NCI-H1048 (cell line): Measurements from ENCODE around the gene MUC20.
"Not testable (repeated sequence)": the region's sequence is repeated elsewhere in the genome, so short reads cannot be mapped to it uniquely, and the experiment has no call there.

ENCODE experiments used
- DNase-seq: peaks from one replicate; lab custom pipeline; 2025; lab: John Stamatoyannopoulos, UW

The MUC20 gene

GRCh38 chr3:195720831-195721506, at the start of gene MUC20:
Gene MUC20 (plus strand): TSS chr3:195720978. CDS start chr3:195721008, 30 bp downstream.
- DNase-seq = not testable (repeated sequence)

- not testable (repeated sequence) for DNase-seq
These were observed 49.5 kb upstream of the MUC20 start for GRCh38 chr3:195671283-195671682.

GRCh38 chr3:195673711-195674110, 47.1 kb upstream of the MUC20 start:
- DNase-seq = not testable (repeated sequence)

- DNase-seq = not testable (repeated sequence)
These were observed 42.3 kb upstream of the MUC20 start for GRCh38 chr3:195678391-195679015.

- DNase-seq = not testable (repeated sequence)
These were observed 40.1 kb upstream of the MUC20 start for GRCh38 chr3:195680690-195681089.

- DNase-seq = not testable (repeated sequence)
These were observed 39.2 kb upstream of the MUC20 start for GRCh38 chr3:195681458-195682103.

- not testable (repeated sequence) for DNase-seq
These were observed 38.6 kb upstream of the MUC20 start for GRCh38 chr3:195682104-195682742.

GRCh38 chr3:195683722-195684526, 36.9 kb upstream of the MUC20 start:
- not testable (repeated sequence) for DNase-seq

- not testable (repeated sequence) for DNase-seq
These were observed 36.1 kb upstream of the MUC20 start for GRCh38 chr3:195684527-195685257.

- DNase-seq = not testable (repeated sequence)
These were observed 34.1 kb upstream of the MUC20 start for GRCh38 chr3:195686537-195687208.

GRCh38 chr3:195687209-195687760, 33.5 kb upstream of the MUC20 start:
- DNase-seq = not testable (repeated sequence)

- not testable (repeated sequence) for DNase-seq
These were observed 32.2 kb upstream of the MUC20 start for GRCh38 chr3:195688471-195689183.

- DNase-seq = not testable (repeated sequence)
These were observed 31.4 kb upstream of the MUC20 start for GRCh38 chr3:195689184-195690070.

GRCh38 chr3:195690951-195691350, 29.8 kb upstream of the MUC20 start:
- no peak for DNase-seq

GRCh38 chr3:195691596-195692353, 29.0 kb upstream of the MUC20 start:
- not testable (repeated sequence) for DNase-seq

- DNase-seq = no peak
These were observed 28.5 kb upstream of the MUC20 start for GRCh38 chr3:195692354-195692685.

- no peak for DNase-seq
These were observed 27.9 kb upstream of the MUC20 start for GRCh38 chr3:195692781-195693427.
